Measurements from ENCODE around the gene PLXNA4.

DNA sequence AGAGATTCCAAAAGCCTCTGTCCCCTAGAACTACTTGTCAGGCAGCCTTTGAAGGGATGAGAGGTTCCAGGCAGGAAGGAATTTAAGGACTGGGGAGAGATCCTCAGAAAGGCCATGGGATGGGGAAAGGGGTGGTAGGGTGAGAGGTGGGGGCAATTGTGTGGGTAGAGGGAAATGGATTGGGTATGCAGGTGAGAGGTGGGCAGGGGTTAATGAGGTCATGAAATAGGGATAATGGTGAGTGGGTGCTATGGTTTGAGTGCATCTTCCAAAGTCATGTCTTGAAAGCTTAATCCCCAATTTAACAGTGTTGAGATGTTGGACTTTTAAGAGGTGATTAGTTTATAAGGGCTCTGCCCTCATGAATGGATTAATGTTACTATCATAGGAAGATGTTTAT lies 383.5 kb downstream of the PLXNA4 start:
- TF ChIP-seq, protein P1, sequence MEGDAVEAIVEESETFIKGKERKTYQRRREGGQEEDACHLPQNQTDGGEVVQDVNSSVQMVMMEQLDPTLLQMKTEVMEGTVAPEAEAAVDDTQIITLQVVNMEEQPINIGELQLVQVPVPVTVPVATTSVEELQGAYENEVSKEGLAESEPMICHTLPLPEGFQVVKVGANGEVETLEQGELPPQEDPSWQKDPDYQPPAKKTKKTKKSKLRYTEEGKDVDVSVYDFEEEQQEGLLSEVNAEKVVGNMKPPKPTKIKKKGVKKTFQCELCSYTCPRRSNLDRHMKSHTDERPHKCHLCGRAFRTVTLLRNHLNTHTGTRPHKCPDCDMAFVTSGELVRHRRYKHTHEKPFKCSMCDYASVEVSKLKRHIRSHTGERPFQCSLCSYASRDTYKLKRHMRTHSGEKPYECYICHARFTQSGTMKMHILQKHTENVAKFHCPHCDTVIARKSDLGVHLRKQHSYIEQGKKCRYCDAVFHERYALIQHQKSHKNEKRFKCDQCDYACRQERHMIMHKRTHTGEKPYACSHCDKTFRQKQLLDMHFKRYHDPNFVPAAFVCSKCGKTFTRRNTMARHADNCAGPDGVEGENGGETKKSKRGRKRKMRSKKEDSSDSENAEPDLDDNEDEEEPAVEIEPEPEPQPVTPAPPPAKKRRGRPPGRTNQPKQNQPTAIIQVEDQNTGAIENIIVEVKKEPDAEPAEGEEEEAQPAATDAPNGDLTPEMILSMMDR (IDR thresholded peaks at IDR 0.05 in 4 of 5, conservative IDR thresholded peaks at IDR 0.05 in 1 of 5): no peak
- no peak for TF ChIP-seq POLR2A (IDR thresholded peaks at IDR 0.05)
